Measurements from ENCODE around the gene IRF2. TPM values are rescaled to one million over a fixed set of nuclear protein-coding genes. Genes with fewer than 3 reads are reported as not detected.
A peak's percentile ranks its signal among the peaks of the same experiment; 100 is the strongest.

IRF2 gene
- total and polyA plus RNA-seq, 7 donors: 6.7 to 28.9 (median 16.8) TPM

DNA sequence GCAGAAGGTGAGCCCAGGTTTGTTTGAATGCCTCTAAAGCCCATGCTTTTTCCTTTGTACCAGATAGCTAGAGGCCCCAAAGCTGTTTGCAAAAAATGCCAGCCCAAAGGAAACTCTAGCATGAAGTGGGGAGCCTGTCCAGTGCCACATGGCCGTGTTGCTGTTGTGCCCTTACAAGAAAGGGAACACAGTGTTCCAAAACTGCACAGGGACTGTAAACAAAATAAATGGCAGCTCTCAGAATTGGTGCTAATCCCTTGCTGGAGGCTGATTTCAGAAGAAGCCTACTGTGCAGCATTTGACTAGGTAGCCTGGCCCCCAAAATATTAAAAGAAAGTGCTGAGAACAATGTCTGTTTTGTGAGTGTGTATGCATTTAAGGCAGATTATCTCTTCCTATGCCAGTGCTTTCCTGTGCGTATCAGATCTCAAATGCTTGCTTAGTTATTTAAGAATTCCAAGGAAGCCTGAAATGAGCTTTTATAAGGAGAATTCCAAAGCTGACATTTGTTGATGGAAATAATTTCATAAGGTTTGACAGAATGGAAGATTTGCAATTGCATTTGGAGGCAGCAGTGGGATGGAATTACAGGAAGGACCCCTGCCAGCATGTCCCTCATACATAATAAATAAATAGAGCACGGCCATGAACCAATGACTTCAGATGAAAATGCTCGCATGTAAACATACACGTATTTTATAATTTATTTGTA, 115.7 kb downstream of the IRF2 start:
- Histone ChIP-seq H3K36me3 (ENCODE audit: insufficient read depth in 1 of 2, low read depth in 1 of 2) (no peaks in the 10 kb centered on the region), H3K27ac (peak overlapping the region; percentile 13), H3K27me3 (ENCODE audit: insufficient read depth in 3 of 3, low read length in 2 of 3) (no peaks in the 10 kb centered on the region), H3K4me1 (peaks cover 21% of the 10 kb centered on the region), H3K9me3 (no peaks in the 10 kb centered on the region), H3K4me3 (no peak overlapping the region)
- DNase-seq (no peak), ATAC-seq (peak in 2 of 4 donors; percentile 74 to 91)
- WGBS, 3 donors: 40 to 65% (median 44%) methylated on average over 5 of the region's 5 CpGs
- intact Hi-C loops (cut with DNase I): no loop called here
- TF ChIP-seq, protein P1, sequence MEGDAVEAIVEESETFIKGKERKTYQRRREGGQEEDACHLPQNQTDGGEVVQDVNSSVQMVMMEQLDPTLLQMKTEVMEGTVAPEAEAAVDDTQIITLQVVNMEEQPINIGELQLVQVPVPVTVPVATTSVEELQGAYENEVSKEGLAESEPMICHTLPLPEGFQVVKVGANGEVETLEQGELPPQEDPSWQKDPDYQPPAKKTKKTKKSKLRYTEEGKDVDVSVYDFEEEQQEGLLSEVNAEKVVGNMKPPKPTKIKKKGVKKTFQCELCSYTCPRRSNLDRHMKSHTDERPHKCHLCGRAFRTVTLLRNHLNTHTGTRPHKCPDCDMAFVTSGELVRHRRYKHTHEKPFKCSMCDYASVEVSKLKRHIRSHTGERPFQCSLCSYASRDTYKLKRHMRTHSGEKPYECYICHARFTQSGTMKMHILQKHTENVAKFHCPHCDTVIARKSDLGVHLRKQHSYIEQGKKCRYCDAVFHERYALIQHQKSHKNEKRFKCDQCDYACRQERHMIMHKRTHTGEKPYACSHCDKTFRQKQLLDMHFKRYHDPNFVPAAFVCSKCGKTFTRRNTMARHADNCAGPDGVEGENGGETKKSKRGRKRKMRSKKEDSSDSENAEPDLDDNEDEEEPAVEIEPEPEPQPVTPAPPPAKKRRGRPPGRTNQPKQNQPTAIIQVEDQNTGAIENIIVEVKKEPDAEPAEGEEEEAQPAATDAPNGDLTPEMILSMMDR (IDR thresholded peaks at IDR 0.05): no peak

DNA sequence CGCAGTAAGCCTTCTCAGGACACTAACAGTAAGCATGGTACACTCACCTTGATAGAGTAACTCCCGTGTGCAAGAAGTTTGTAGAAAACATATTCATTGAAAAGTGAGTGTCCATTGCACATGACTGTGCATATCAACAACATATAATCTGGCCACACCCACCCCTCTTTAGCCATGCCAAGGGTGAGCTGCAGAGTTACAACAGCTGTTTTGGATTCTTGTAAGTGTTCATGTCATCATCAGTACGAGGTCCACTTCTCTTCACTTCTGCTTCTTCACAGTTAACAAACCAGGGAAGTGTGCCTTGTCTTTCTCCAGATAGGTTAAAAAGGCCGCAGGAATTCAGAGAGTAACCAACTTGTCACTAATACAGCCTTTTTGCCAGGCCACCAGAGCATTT, 116.6 kb downstream of the IRF2 start:
- intact Hi-C loops (cut with DNase I): no loop called here
- Histone ChIP-seq H3K27ac (no peak overlapping the region), H3K4me1 (peaks cover 21% of the 10 kb centered on the region), H3K36me3 (ENCODE audit: insufficient read depth in 1 of 2, low read depth in 1 of 2) (no peaks in the 10 kb centered on the region), H3K27me3 (ENCODE audit: insufficient read depth in 3 of 3, low read length in 2 of 3) (no peaks in the 10 kb centered on the region), H3K4me3 (no peak overlapping the region), H3K9me3 (no peaks in the 10 kb centered on the region)
- TF ChIP-seq, protein P1 (IDR thresholded peaks at IDR 0.05): no peak
- peak in 2 of 4 donors; percentile 48 to 56 for ATAC-seq
- 81 to 88% (median 81%) methylated on average over 4 of the region's 4 CpGs for WGBS, 3 donors
- DNase-seq: no peak

DNA sequence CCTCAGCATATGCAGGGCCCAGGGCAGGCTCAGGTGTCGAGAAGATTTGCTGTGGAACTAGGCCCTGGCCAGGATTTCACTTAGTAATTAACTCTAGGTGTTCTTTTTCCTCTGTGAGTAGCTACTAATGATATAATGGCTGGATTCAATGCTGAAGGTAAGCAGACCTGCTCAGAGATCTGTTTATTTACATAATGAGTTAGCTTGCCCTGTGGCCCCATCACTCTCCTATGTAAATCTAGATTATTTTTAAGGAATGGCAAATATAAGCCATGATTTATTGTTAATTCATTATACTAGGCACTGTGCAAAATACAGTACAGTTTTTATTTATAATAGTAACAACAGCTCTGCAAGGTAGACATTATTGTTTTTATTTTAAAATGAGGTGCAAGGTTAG, 117.2 kb downstream of the IRF2 start:
- Histone ChIP-seq H3K27ac (no peak overlapping the region), H3K4me3 (no peak overlapping the region), H3K9me3 (no peaks in the 10 kb centered on the region), H3K36me3 (ENCODE audit: insufficient read depth in 1 of 2, low read depth in 1 of 2) (no peaks in the 10 kb centered on the region), H3K4me1 (peaks cover 17% of the 10 kb centered on the region), H3K27me3 (ENCODE audit: insufficient read depth in 3 of 3, low read length in 2 of 3) (no peaks in the 10 kb centered on the region)
- TF ChIP-seq, protein P1 (IDR thresholded peaks at IDR 0.05): no peak
- intact Hi-C loops (cut with DNase I): no loop called here
- no peak for DNase-seq
- WGBS, 3 donors: 61 to 94% (median 73%) methylated on average over 1 of the region's 1 CpG
- ATAC-seq: no peak

DNA sequence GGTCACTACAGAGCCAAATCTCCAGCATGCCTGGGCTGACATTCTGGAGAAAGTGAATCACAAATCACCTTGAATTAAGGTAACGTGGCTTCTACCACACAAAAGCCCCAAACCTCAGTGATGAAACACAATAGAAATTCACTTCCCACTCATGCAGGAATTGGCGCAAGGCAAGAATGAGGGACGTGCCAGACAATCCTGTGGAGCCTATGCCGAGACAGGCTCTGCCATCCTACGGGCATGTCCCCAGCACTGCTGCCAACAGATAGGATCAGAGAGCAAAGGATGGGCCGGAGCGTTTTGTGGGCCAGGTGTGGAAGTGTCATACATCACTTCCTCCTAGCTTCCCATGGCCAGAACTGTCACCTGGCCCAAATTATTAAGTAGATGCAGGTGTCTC, 118.0 kb downstream of the IRF2 start:
- 87 to 97% (median 92%) methylated on average over 7 of the region's 7 CpGs for WGBS, 3 donors
- DNase-seq (no peak), ATAC-seq (no peak)
- intact Hi-C loops (cut with DNase I): no loop called here
- Histone ChIP-seq H3K27ac (peak overlapping the region; percentile 44), H3K4me3 (no peak overlapping the region), H3K4me1 (peaks cover 9% of the 10 kb centered on the region), H3K9me3 (no peaks in the 10 kb centered on the region), H3K27me3 (ENCODE audit: insufficient read depth in 3 of 3, low read length in 2 of 3) (no peaks in the 10 kb centered on the region), H3K36me3 (ENCODE audit: insufficient read depth in 1 of 2, low read depth in 1 of 2) (no peaks in the 10 kb centered on the region)
- TF ChIP-seq, protein P1 (IDR thresholded peaks at IDR 0.05): no peak

DNA sequence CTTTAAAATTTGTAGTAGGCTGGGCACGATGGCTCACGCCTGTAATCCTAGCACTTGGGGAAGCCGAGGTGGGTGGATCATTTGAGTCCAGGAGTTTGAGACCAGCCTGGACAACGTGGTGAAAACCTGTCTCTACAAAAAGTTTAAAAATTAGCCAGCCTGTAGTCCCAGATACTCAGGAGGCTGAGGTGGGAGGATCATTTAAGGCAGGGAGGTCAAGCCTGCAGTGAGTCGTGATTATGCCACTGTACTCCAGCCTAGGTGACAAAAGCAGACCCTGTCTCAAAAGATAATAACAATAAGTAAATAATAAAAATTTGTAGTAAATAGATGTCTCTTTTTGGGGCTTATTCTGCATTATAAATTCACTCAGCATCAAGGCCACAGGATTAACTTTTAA, 118.5 kb downstream of the IRF2 start:
- no peak for ATAC-seq
- 63 to 68% (median 67%) methylated on average over 5 of the region's 5 CpGs for WGBS, 3 donors
- H3K4me1 ChIP-seq: peaks cover 9% of the 10 kb centered on the region

More for the DNA sequence above, 118.5 kb downstream of the IRF2 start:
- no peak overlapping the region for H3K4me3 ChIP-seq
- no peak for DNase-seq
- no peaks in the 10 kb centered on the region for H3K9me3 ChIP-seq
- TF ChIP-seq, protein P1 (IDR thresholded peaks at IDR 0.05): no peak
- intact Hi-C loops (cut with DNase I): no loop called here
- H3K27me3 ChIP-seq (ENCODE audit: insufficient read depth in 3 of 3, low read length in 2 of 3): no peaks in the 10 kb centered on the region
- peak overlapping the region; percentile 44 for H3K27ac ChIP-seq
- no peaks in the 10 kb centered on the region for H3K36me3 ChIP-seq (ENCODE audit: insufficient read depth in 1 of 2, low read depth in 1 of 2)

Measured in psoas muscle (tissue), 8 donors.